GM19023 (cell line): ENCODE data around the gene EXOSC10.
"Not testable (repeated sequence)": the region's sequence is repeated elsewhere in the genome, so short reads cannot be mapped to it uniquely, and the experiment has no call there.

ENCODE experiments used
- ATAC-seq: cut with Tn5 transposase; IDR thresholded peaks from one replicate; pipeline ENCODE4 v1.9.1; 2021; ENCODE audit warnings: mild to moderate bottlenecking, moderate library complexity; ENCODE audit not compliant: unreplicated experiment

The EXOSC10 gene

GRCh38 chr1:11023201-11023600, 76.5 kb downstream of the EXOSC10 start:
- ATAC-seq, result no peak

GRCh38 chr1:11019971-11020370, 79.7 kb downstream of the EXOSC10 start:
- ATAC-seq, result no peak

- not testable (repeated sequence) for ATAC-seq
Observed at GRCh38 chr1:11019358-11019757, 80.3 kb downstream of the EXOSC10 start.
